Kidney glomerular epithelial cell (primary cell): ENCODE data around the gene AHR.

ENCODE experiments used
- DNase-seq: peaks from one replicate; lab custom pipeline; 2025; lab: John Stamatoyannopoulos, UW

AHR gene

GRCh38 chr7:17298102-17298839 lies at the start of gene AHR:
Gene AHR, plus strand, starts transcription at chr7:17298652. Its CDS starts 613 bp downstream, at chr7:17299265.
- peak; percentile 84 for DNase-seq

GRCh38 chr7:17253885-17254284 lies 44.6 kb upstream of the AHR start:
- no peak for DNase-seq

DNA sequence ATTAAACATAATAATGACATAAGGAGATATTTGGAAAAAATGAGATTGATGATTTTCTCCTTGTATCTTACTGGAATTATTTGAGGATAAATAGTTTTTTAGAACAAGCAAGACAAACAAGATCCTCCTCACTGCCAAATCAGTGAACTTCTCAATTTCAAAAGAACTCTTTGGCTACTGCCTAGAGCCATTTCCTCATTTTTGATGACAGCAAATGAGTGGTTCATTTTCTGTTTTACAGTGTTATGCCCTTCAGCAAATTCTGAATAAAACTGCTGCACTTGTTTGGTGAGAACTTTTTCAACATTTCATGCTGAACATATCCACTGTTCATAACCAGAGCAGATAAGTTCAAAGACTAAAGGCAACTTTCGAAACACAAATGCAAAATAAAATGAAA lies 42.5 kb upstream of the AHR start:
- no peak for DNase-seq

DNA sequence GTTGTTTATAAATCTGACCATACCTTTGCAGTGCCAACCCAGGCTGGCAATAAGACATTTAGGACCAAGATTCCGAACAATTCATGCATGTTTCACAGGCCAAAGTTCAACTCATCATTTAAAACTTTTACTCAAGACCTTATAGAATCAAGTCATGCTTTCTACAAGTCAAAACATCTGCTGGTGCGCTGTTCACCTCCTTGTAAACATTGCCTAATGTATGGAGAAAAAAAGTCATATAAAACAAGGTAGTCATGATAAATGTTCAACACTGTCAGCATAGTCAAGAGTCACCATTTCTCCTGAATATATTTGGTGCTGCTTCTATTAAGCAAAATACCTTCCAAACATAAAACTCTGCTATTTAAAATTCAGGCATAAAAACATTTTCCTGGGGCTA lies 42.1 kb upstream of the AHR start:
- DNase-seq = no peak

DNA sequence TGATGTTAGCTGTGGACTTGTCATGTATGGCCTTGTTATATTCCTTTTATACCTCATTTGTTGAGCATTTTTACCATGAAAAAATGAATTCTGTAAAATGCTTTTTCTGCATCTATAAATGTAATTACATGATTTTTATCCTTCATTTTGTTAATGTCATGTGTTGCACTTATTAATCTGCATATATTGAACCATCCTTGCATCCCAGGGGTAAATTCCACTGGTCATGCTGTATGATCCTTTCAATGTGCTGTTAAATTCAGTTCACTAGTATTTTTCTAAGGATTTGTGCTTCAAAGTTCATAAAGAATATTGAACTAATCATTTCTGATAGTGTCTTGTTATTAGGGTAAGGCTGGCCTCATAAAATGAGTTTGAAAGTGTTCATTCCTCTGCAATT lies 31.9 kb upstream of the AHR start:
- DNase-seq = no peak

DNA sequence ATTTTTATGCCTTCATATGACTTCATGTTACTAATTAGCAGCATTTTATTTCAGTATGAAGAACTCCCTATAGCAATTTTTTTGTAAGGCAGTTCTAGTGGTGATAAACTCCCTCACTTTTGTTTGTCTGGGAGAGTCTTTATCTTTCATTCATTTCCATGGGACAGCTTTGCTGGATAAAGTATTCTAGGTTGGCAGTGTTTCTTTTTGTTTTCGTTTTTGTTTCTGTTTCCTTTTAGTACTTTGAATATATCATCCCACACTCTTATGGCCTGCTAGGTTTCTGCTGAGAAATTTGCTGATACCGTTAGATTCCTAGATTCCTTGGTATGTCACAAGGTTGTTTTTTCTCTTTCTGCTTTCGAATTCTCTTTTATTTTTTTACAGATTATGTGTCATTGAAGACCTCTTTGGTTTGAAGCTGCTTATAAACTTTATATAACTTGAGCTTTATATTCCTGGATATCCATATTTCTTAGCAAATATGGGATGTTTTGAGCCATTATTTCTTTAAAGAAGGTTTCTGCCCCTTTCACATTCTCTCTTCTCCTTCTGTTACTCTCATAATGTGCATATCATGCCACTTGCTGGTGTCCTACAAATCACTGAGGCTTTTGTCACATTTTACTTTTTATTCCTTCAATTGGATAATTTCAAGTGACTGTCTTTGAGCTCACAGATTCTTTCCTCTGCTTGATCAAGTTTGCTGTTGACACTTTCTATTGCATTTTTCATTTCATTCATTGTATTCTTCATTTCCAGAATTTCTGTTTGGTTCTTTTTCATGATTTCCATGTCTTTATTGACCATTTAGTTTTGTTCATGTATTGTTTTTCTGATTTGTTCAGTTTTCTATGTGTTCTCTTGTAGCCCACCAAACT lies 28.9 kb upstream of the AHR start:
- no peak for DNase-seq

- peak; percentile 80 for DNase-seq
Observed at GRCh38 chr7:17274551-17275245, 23.8 kb upstream of the AHR start.

DNA sequence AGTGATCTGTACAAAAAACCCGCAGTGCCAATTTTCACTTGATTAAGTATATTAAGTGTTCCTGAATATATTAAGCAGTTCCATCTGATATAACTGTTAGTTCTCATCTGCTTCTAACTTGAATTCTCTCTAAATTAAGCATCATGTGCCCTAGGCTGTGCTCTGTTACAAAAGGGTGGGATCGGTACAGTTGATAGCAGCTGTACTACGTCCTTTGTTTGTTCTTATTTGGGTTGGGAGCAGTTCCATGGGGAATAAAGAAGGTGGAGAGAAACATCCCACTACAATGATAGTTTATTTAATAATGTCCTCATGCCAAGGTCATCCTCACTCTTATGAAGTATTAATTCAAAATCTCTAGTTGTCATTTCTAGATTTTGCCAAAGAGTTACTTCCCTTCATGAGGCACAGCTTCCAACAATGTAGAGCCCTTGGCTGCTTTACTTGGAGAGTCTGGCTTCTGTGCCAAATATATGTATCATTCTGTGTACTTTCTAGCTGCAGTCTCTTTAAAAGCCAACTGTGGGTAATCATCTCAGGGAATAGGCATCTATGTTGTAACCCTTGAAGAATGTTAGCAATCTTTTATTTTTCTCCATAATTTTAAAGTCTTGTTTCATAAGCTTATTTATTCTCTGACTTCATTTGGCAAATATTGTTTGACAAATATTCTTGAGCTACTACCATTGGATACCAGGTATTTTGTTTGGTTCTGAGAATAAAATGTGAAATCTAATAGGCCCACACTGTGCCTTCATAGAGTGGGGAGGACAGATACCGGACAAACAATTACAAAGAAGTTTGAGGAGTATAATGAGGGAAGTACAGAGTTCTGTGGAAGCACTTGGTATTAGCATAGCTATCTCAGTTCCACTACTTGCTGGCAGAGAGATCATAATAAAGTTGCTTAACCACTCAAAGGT lies 22.4 kb upstream of the AHR start:
- peak; percentile 95 for DNase-seq

GRCh38 chr7:17279061-17279460 lies 19.4 kb upstream of the AHR start:
- DNase-seq = no peak

GRCh38 chr7:17289074-17289645 lies 9.3 kb upstream of the AHR start:
- DNase-seq = no peak

- DNase-seq = no peak
Observed at GRCh38 chr7:17292843-17293242, 5.6 kb upstream of the AHR start.

DNA sequence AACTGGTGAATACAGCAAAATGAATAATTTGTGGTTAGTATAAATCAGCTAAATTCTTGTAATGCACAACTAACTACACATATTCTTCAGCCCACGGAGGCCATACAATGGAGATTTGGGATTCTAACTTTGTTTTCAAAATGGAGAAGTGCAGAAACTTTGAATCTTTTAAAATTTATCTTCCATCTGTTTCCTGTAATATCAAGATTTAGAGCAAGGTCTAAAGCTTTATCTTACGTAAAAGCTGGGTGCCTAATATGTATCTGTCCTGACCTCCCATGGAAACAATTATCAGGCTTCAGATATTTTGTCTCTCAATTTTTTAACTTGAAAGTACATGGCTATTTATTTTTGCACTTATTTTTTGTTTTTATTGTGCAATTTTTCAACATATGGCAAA lies 5.0 kb upstream of the AHR start:
- DNase-seq = no peak

DNA sequence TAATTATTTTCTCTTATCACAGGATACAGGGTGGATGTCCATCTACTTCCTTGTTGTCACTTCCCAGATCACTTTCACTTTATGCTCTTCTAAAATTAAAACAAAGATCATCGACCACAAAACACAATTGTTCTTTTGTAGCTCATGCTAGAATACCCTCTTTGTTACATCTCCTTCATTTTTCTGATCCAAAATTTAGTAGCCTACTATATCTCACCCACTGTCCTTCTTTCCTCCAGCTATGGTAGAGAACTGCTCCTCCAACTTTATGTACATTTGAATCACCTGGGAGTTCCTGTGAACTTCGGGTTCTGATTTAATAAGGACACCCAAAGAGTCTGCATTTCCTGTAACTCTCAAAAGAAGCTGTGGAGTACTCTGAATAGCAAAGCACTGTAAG lies 1.2 kb upstream of the AHR start:
- DNase-seq = no peak

DNA sequence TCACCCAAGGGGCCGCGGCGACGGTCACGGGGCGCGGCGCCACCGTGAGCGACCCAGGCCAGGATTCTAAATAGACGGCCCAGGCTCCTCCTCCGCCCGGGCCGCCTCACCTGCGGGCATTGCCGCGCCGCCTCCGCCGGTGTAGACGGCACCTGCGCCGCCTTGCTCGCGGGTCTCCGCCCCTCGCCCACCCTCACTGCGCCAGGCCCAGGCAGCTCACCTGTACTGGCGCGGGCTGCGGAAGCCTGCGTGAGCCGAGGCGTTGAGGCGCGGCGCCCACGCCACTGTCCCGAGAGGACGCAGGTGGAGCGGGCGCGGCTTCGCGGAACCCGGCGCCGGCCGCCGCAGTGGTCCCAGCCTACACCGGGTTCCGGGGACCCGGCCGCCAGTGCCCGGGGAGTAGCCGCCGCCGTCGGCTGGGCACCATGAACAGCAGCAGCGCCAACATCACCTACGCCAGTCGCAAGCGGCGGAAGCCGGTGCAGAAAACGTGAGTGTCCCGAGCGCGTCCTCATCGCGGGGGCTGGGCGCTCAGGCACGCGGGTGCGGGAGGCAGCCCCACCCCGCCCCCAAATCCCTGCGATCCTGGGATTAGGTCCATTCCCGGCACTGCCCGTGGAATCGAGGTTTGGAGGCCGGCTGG lies 509 bp downstream of the AHR start:
- DNase-seq = no peak

- peak; percentile 59 for DNase-seq
Observed at GRCh38 chr7:17299483-17299991, 1.1 kb downstream of the AHR start.

- DNase-seq = no peak
Observed at GRCh38 chr7:17300012-17300411, 1.6 kb downstream of the AHR start.

DNA sequence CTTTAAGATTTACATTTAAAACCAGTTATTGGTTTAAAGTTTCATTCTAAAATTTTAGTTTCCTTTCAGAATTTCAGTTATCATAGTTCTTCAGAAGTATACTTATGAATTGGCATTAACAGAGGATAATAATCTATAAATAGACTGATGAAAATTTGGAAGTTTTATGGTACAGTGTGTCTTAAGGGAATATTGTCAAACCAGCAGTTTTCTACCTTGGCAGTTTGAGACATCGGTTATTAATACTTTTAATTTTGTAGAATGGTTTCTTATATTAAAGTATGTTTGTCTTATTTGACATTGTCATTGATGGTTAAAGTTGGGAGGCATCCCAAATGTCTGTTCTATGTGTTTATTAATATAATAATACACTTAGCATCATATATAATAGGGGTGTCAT lies 2.0 kb downstream of the AHR start:
- no peak for DNase-seq

GRCh38 chr7:17301471-17302456 lies 3.3 kb downstream of the AHR start:
- DNase-seq = peak; percentile 47

- DNase-seq = no peak
Observed at GRCh38 chr7:17302575-17303142, 4.2 kb downstream of the AHR start.
